Esophagus muscularis mucosa (tissue), 4 donors: Measurements from ENCODE around the gene IL6R. TPM values are rescaled to one million over a fixed set of nuclear protein-coding genes. Genes with fewer than 3 reads are reported as not detected.
A peak's percentile ranks its signal among the peaks of the same experiment; 100 is the strongest.

Experiments
- DNase-seq: peaks from one replicate; pipeline ENCODE4 v3.0.0-alpha.2; 2017; ENCODE audit errors: extremely low spot score
- H3K27ac ChIP-seq, 4 donors: fragments of 200-600 bp; sonication (generic); replicated peaks in 1 of 4; 1 replicate in 3 of 4; 2 replicates in 1 of 4; pipeline ENCODE4 v1.5.1; 2016 to 2019; ENCODE audit warnings: mild to moderate bottlenecking in 1 of 4
- H3K27me3 ChIP-seq, 4 donors: fragments of 200-600 bp; sonication (generic); one replicate each; pipeline versions ENCODE4 v1.5.1 to v1.6.0; 2016 to 2019
- H3K36me3 ChIP-seq, 4 donors: fragments of 200-600 bp; sonication (generic); one replicate each; pipeline ENCODE4 v1.5.1; 2016 to 2019
- H3K4me1 ChIP-seq, 4 donors: fragments of 200-600 bp; sonication (generic); one replicate each; pipeline ENCODE4 v1.5.1; 2016 to 2019
- H3K4me3 ChIP-seq, 4 donors: fragments of 200-600 bp; sonication (generic); 1 replicate in 2 of 4; 2 replicates in 2 of 4; pipeline ENCODE4 v1.5.1; 2016 to 2019; ENCODE audit warnings: mild to moderate bottlenecking in 4 of 4, moderate library complexity in 1 of 4
- H3K9me3 ChIP-seq, 4 donors: fragments of 200-600 bp; sonication (generic); 1 replicate in 3 of 4; 2 replicates in 1 of 4; pipeline ENCODE4 v1.5.1; 2016 to 2019
- CTCF ChIP-seq, 3 experiments: fragments of 200-600 bp in 2 of 3; fragments of 450-650 bp in 1 of 3; sonication (generic) in 2 of 3; IDR thresholded peaks; one replicate each; pipeline ENCODE4 v1.5.1; 2017 to 2019; ENCODE audit warnings: antibody characterized with exemption in 3 of 3, mild to moderate bottlenecking in 2 of 3, moderate library complexity in 1 of 3
- EP300 ChIP-seq: sonication (generic); formaldehyde crosslinking; IDR thresholded peaks from one replicate; pipeline ENCODE4 v1.6.1; 2017; ENCODE audit warnings: antibody characterized with exemption
- POLR2A ChIP-seq: fragments of 450-650 bp; IDR thresholded peaks from one replicate; pipeline ENCODE4 v1.6.1; 2017; ENCODE audit warnings: antibody characterized with exemption, moderate library complexity, mild to moderate bottlenecking, low read depth
- POLR2AphosphoS5 ChIP-seq, 2 donors: sonication (generic); formaldehyde crosslinking; IDR thresholded peaks; one replicate each; pipeline ENCODE4 v1.6.1; 2017; ENCODE audit warnings: antibody characterized with exemption in 2 of 2
- WGBS: methylation state at CpG from one replicate; pipeline ENCODE4 v1.1.5; 2018; 5-methylcytosine and 5-hydroxymethylcytosine counted together
- intact Hi-C: fragments of 100-400 bp; cut with DNase I; formaldehyde crosslinking; loops from one replicate; pipeline ENCODE4 v1.15.1; 2023
- total RNA-seq, 4 donors: library from RNA; depleted of rRNA; stranded (reverse); fragments of >200 nt; gene quantifications; one replicate each; pipeline versions ENCODE4 v1.1.0 to v1.2.1, GENCODE V29; 2016

IL6R gene
- total RNA-seq, 4 donors from 2014 or later: 44.4 to 61.1 (median 54.9) TPM

DNA sequence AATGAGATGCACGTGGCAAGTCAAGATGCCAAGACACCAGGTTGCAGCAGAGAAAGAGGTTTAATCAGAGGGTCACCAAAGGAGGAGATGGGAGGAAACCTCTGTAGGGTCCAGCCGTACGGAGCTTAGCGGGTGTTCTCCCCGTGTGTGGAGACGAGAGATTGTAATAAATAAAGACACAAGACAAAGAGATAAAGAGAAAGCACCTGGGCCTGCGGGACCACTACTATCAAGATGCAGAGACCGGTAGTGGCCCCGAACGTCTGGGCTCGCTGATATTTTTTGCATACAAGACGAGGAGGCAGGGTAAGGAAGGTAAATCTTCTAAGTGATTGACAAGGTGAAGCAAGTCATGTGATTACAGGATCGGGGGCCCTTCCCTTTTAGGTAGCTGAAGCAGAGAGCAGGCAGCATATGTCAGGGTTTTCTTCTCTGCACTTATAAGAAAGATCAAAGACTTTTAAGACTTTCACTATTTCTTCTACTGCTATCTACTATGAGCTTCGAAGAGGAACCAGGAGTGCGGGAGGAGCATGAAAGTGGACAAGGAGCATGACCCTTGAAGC lies 55.6 kb downstream of the IL6R start:
- Histone ChIP-seq H3K9me3 (no peaks in the 10 kb centered on the region), H3K36me3 (peaks cover 10 to 69% (median 38%) of the 10 kb centered on the region in 4 donors), H3K27me3 (no peaks in the 10 kb centered on the region), H3K27ac (peak overlapping the region; percentile 84 to 89 (median 87)), H3K4me1 (peaks cover 9 to 61% (median 49%) of the 10 kb centered on the region in 4 donors), H3K4me3 (no peak overlapping the region)
- no peak for DNase-seq
- 76% methylated on average over 15 of the region's 15 CpGs for WGBS
- intact Hi-C loops: no loop called here
- TF ChIP-seq POLR2AphosphoS5 (IDR thresholded peaks at IDR 0.05): no peak
- TF ChIP-seq POLR2A: no peak
- TF ChIP-seq CTCF (IDR thresholded peaks at IDR 0.05): no peak
- TF ChIP-seq EP300: no peak

- H3K4me1 ChIP-seq: peaks cover 20 to 86% (median 74%) of the 10 kb centered on the region in 4 donors
- peak; percentile 9 to 11 for TF ChIP-seq POLR2AphosphoS5 (IDR thresholded peaks at IDR 0.05)
- TF ChIP-seq CTCF (IDR thresholded peaks at IDR 0.05): no peak
- TF ChIP-seq EP300: no peak
- intact Hi-C loops: no loop called here
- 43% methylated on average over 4 of the region's 4 CpGs for WGBS
- H3K27ac ChIP-seq: peak overlapping the region; percentile 84 to 89 (median 87)
- no peak for DNase-seq
- no peaks in the 10 kb centered on the region for H3K9me3 ChIP-seq
- peaks cover 6 to 51% (median 20%) of the 10 kb centered on the region in 4 donors for H3K36me3 ChIP-seq
- no peak overlapping the region for H3K4me3 ChIP-seq
- no peaks in the 10 kb centered on the region for H3K27me3 ChIP-seq
These were observed 58.4 kb downstream of the IL6R start for GRCh38 chr1:154463512-154463990.

DNA sequence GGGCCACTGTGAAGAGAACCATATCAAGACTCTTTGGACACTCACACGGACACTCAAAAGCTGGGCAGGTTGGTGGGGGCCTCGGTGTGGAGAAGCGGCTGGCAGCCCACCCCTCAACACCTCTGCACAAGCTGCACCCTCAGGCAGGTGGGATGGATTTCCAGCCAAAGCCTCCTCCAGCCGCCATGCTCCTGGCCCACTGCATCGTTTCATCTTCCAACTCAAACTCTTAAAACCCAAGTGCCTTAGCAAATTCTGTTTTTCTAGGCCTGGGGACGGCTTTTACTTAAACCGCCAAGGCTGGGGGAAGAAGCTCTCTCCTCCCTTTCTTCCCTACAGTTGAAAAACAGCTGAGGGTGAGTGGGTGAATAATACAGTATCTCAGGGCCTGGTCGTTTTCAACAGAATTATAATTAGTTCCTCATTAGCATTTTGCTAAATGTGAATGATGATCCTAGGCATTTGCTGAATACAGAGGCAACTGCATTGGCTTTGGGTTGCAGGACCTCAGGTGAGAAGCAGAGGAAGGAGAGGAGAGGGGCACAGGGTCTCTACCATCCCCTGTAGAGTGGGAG lies 60.6 kb downstream of the IL6R start:
- Histone ChIP-seq H3K36me3 (peaks cover 6 to 43% (median 25%) of the 10 kb centered on the region in 4 donors), H3K4me1 (peaks cover 20 to 94% (median 88%) of the 10 kb centered on the region in 4 donors), H3K9me3 (no peaks in the 10 kb centered on the region), H3K4me3 (no peak overlapping the region), H3K27ac (peak overlapping the region; percentile 84 to 89 (median 87)), H3K27me3 (no peaks in the 10 kb centered on the region)
- TF ChIP-seq CTCF (IDR thresholded peaks at IDR 0.05): no peak
- no peak for TF ChIP-seq POLR2AphosphoS5 (IDR thresholded peaks at IDR 0.05)
- TF ChIP-seq EP300: no peak
- TF ChIP-seq POLR2A: no peak
- intact Hi-C loops: loop anchor here (5.0 kb wide), 3 partner anchors 58 to 133 kb away; partner anchors contain the start of gene IL6R
- 70% methylated on average over 8 of the region's 8 CpGs for WGBS
- no peak for DNase-seq

- TF ChIP-seq POLR2AphosphoS5 (IDR thresholded peaks at IDR 0.05) (no peak), POLR2A (no peak), EP300 (no peak), CTCF (IDR thresholded peaks at IDR 0.05) (no peak)
- WGBS: 47% methylated on average over 3 of the region's 3 CpGs
- Histone ChIP-seq H3K4me1 (peaks cover 20 to 91% (median 86%) of the 10 kb centered on the region in 4 donors), H3K36me3 (peaks cover 6 to 38% (median 23%) of the 10 kb centered on the region in 4 donors), H3K27ac (peak overlapping the region; percentile 84 to 89 (median 87)), H3K4me3 (no peak overlapping the region), H3K9me3 (no peaks in the 10 kb centered on the region), H3K27me3 (no peaks in the 10 kb centered on the region)
- intact Hi-C loops: loop anchor here (5.0 kb wide), 3 partner anchors 59 to 134 kb away; partner anchors contain the start of gene IL6R
- DNase-seq: no peak
These were observed 61.1 kb downstream of the IL6R start for GRCh38 chr1:154466206-154466605.
